ENCODE data around the gene PEAK1.

PEAK1 gene

GRCh38 chr15:77350792-77351191 is 69.1 kb downstream of the PEAK1 start:
- DNase-seq, result no peak
- peaks cover 4 to 10% of the 10 kb centered on the region in 2 donors for H3K4me1 Mint-ChIP-seq
- peaks cover 2 to 11% of the 10 kb centered on the region in 2 donors for H3K36me3 Mint-ChIP-seq
- no peak for ATAC-seq (replicated peaks)
- no peaks in the 10 kb centered on the region for H3K9me3 Mint-ChIP-seq
- no peaks in the 10 kb centered on the region for H3K27me3 Mint-ChIP-seq
- no peak overlapping the region for H3K4me3 Mint-ChIP-seq
- no peak overlapping the region for H3K27ac Mint-ChIP-seq

- peaks cover 0 to 17% of the 10 kb centered on the region in 2 donors for H3K36me3 Mint-ChIP-seq
- no peaks in the 10 kb centered on the region for H3K9me3 Mint-ChIP-seq
- H3K27me3 Mint-ChIP-seq, result no peaks in the 10 kb centered on the region
- DNase-seq, result no peak
- H3K4me1 Mint-ChIP-seq, result peaks cover 4 to 10% of the 10 kb centered on the region in 2 donors
- H3K4me3 Mint-ChIP-seq, result no peak overlapping the region
- H3K27ac Mint-ChIP-seq, result no peak overlapping the region
- ATAC-seq (replicated peaks), result no peak
Observed at GRCh38 chr15:77349666-77350065, 70.2 kb downstream of the PEAK1 start.

GRCh38 chr15:77348511-77348910 is 71.4 kb downstream of the PEAK1 start:
- H3K4me3 Mint-ChIP-seq, result no peak overlapping the region
- no peaks in the 10 kb centered on the region for H3K27me3 Mint-ChIP-seq
- ATAC-seq (replicated peaks), result no peak
- H3K4me1 Mint-ChIP-seq, result no peaks in the 10 kb centered on the region
- no peak for DNase-seq
- H3K9me3 Mint-ChIP-seq, result no peaks in the 10 kb centered on the region
- H3K27ac Mint-ChIP-seq, result no peak overlapping the region
- peaks cover 0 to 17% of the 10 kb centered on the region in 2 donors for H3K36me3 Mint-ChIP-seq

- Mint-ChIP-seq H3K36me3 (peaks cover under 1 to 19% of the 10 kb centered on the region in 2 donors), H3K27ac (no peak overlapping the region), H3K27me3 (no peaks in the 10 kb centered on the region), H3K4me3 (no peak overlapping the region), H3K4me1 (no peaks in the 10 kb centered on the region), H3K9me3 (peaks cover 0 to under 1% of the 10 kb centered on the region in 2 donors)
- DNase-seq, result no peak
- no peak for ATAC-seq (replicated peaks)
Observed at GRCh38 chr15:77347197-77347596, 72.7 kb downstream of the PEAK1 start.

- H3K27ac Mint-ChIP-seq, result no peak overlapping the region
- peaks cover 5 to 24% of the 10 kb centered on the region in 2 donors for H3K36me3 Mint-ChIP-seq
- H3K27me3 Mint-ChIP-seq, result no peaks in the 10 kb centered on the region
- ATAC-seq (replicated peaks) (no peak), DNase-seq (no peak)
- H3K4me3 Mint-ChIP-seq, result no peak overlapping the region
- no peaks in the 10 kb centered on the region for H3K4me1 Mint-ChIP-seq
- H3K9me3 Mint-ChIP-seq, result peaks cover 0 to 3% of the 10 kb centered on the region in 2 donors
Observed at GRCh38 chr15:77346245-77347036, 73.5 kb downstream of the PEAK1 start.

GRCh38 chr15:77342807-77343206 is 77.1 kb downstream of the PEAK1 start:
- DNase-seq (no peak), ATAC-seq (replicated peaks) (no peak)
- Mint-ChIP-seq H3K4me1 (no peaks in the 10 kb centered on the region), H3K4me3 (no peak overlapping the region), H3K27me3 (no peaks in the 10 kb centered on the region), H3K36me3 (peaks cover 9 to 30% of the 10 kb centered on the region in 2 donors), H3K27ac (no peak overlapping the region), H3K9me3 (peaks cover 0 to 3% of the 10 kb centered on the region in 2 donors)

- ATAC-seq (replicated peaks), result no peak
- peaks cover 0 to 4% of the 10 kb centered on the region in 2 donors for H3K4me1 Mint-ChIP-seq
- no peaks in the 10 kb centered on the region for H3K27me3 Mint-ChIP-seq
- DNase-seq, result no peak
- peaks cover 9 to 21% of the 10 kb centered on the region in 2 donors for H3K36me3 Mint-ChIP-seq
- H3K9me3 Mint-ChIP-seq, result peaks cover 0 to 3% of the 10 kb centered on the region in 2 donors
- H3K27ac Mint-ChIP-seq, result no peak overlapping the region
- no peak overlapping the region for H3K4me3 Mint-ChIP-seq
Observed at GRCh38 chr15:77340245-77340644, 79.7 kb downstream of the PEAK1 start.

- DNase-seq (no peak), ATAC-seq (replicated peaks) (no peak)
- H3K4me3 Mint-ChIP-seq, result no peak overlapping the region
- no peaks in the 10 kb centered on the region for H3K9me3 Mint-ChIP-seq
- no peak overlapping the region for H3K27ac Mint-ChIP-seq
- peaks cover under 1 to 10% of the 10 kb centered on the region in 2 donors for H3K36me3 Mint-ChIP-seq
- peaks cover 0 to 10% of the 10 kb centered on the region in 2 donors for H3K4me1 Mint-ChIP-seq
- no peaks in the 10 kb centered on the region for H3K27me3 Mint-ChIP-seq
Observed at GRCh38 chr15:77336006-77336405, 83.9 kb downstream of the PEAK1 start.

- Mint-ChIP-seq H3K4me3 (no peak overlapping the region), H3K36me3 (peaks cover 0 to 6% of the 10 kb centered on the region in 2 donors), H3K9me3 (no peaks in the 10 kb centered on the region), H3K4me1 (peaks cover 0 to 10% of the 10 kb centered on the region in 2 donors), H3K27ac (no peak overlapping the region), H3K27me3 (no peaks in the 10 kb centered on the region)
- no peak for DNase-seq
- ATAC-seq (replicated peaks), result no peak
Observed at GRCh38 chr15:77335298-77335697, 84.6 kb downstream of the PEAK1 start.

- Mint-ChIP-seq H3K4me3 (no peak overlapping the region), H3K27me3 (no peaks in the 10 kb centered on the region), H3K27ac (no peak overlapping the region), H3K9me3 (no peaks in the 10 kb centered on the region), H3K36me3 (peaks cover 0 to 3% of the 10 kb centered on the region in 2 donors), H3K4me1 (peaks cover 0 to 10% of the 10 kb centered on the region in 2 donors)
- DNase-seq (no peak), ATAC-seq (replicated peaks) (no peak)
Observed at GRCh38 chr15:77333166-77333565, 86.7 kb downstream of the PEAK1 start.

- no peak for ATAC-seq (replicated peaks)
- H3K4me3 Mint-ChIP-seq, result no peak overlapping the region
- H3K4me1 Mint-ChIP-seq, result peaks cover 0 to 2% of the 10 kb centered on the region in 2 donors
- peaks cover 0 to 5% of the 10 kb centered on the region in 2 donors for H3K9me3 Mint-ChIP-seq
- no peak overlapping the region for H3K27ac Mint-ChIP-seq
- DNase-seq, result no peak
- H3K27me3 Mint-ChIP-seq, result no peaks in the 10 kb centered on the region
- peaks cover 4% of the 10 kb centered on the region in 2 donors for H3K36me3 Mint-ChIP-seq
Observed at GRCh38 chr15:77329202-77329601, 90.7 kb downstream of the PEAK1 start.

- Mint-ChIP-seq H3K9me3 (peaks cover 3 to 5% of the 10 kb centered on the region in 2 donors), H3K4me3 (no peak overlapping the region), H3K27ac (no peak overlapping the region)
Observed at GRCh38 chr15:77327844-77328529, 91.9 kb downstream of the PEAK1 start.

GRCh38 chr15:77327168-77327567 is 92.7 kb downstream of the PEAK1 start:
- no peak for ATAC-seq (replicated peaks)
- Mint-ChIP-seq H3K4me3 (no peak overlapping the region), H3K4me1 (peaks cover 2 to 4% of the 10 kb centered on the region in 2 donors)

More at GRCh38 chr15:77327844-77328529, 91.9 kb downstream of the PEAK1 start:
- DNase-seq (no peak), ATAC-seq (replicated peaks) (no peak)
- Mint-ChIP-seq H3K27me3 (no peaks in the 10 kb centered on the region), H3K4me1 (peaks cover 2 to 4% of the 10 kb centered on the region in 2 donors), H3K36me3 (peaks cover 4% of the 10 kb centered on the region in 2 donors)

GRCh38 chr15:77326366-77326765 is 93.5 kb downstream of the PEAK1 start:
- Mint-ChIP-seq H3K27me3 (no peaks in the 10 kb centered on the region), H3K27ac (no peak overlapping the region), H3K4me3 (no peak overlapping the region), H3K36me3 (peaks cover 6 to 9% of the 10 kb centered on the region in 2 donors), H3K9me3 (peaks cover 3 to 5% of the 10 kb centered on the region in 2 donors), H3K4me1 (peaks cover 2 to 4% of the 10 kb centered on the region in 2 donors)
- DNase-seq, result no peak
- no peak for ATAC-seq (replicated peaks)

More at GRCh38 chr15:77327168-77327567, 92.7 kb downstream of the PEAK1 start:
- Mint-ChIP-seq H3K27me3 (no peaks in the 10 kb centered on the region), H3K27ac (no peak overlapping the region), H3K36me3 (peaks cover 4% of the 10 kb centered on the region in 2 donors), H3K9me3 (peaks cover 3 to 5% of the 10 kb centered on the region in 2 donors)
- DNase-seq, result no peak
